KMS-11 (cell line): ENCODE results near the gene SELENOV.

Source experiments
- H2AFZ ChIP-seq: fragments of 200-600 bp; sonication (generic); 2 replicates; pipeline ENCODE4 v1.6.1; 2016; ENCODE audit warnings: antibody characterized with exemption, mixed run types, low read depth
- H3K27ac ChIP-seq: fragments of 200-600 bp; sonication (generic); 2 replicates; pipeline ENCODE4 v1.6.1; 2016; ENCODE audit warnings: mild to moderate bottlenecking, mixed run types
- H3K27me3 ChIP-seq: fragments of 200-600 bp; sonication (generic); 2 replicates; pipeline ENCODE4 v1.6.1; 2017; ENCODE audit warnings: mild to moderate bottlenecking, low read depth, mixed run types, moderate library complexity; ENCODE audit not compliant: insufficient read depth
- H3K36me3 ChIP-seq: fragments of 200-600 bp; sonication (generic); 2 replicates; pipeline ENCODE4 v1.6.1; 2017; ENCODE audit warnings: mild to moderate bottlenecking, mixed run types; ENCODE audit not compliant: insufficient read depth
- H3K4me1 ChIP-seq: fragments of 200-600 bp; sonication (generic); 2 replicates; pipeline ENCODE4 v1.6.1; 2016; ENCODE audit warnings: mild to moderate bottlenecking, low read depth, mixed run types; ENCODE audit not compliant: poor library complexity, severe bottlenecking
- H3K4me2 ChIP-seq: fragments of 200-600 bp; sonication (generic); 2 replicates; pipeline ENCODE4 v1.7.0; 2016; ENCODE audit warnings: mild to moderate bottlenecking, mixed run types
- H3K4me3 ChIP-seq: fragments of 200-600 bp; sonication (generic); IDR thresholded peaks from 2 replicates; pipeline ENCODE4 v1.6.1; 2017; ENCODE audit warnings: low read depth, low read length, mixed read lengths; ENCODE audit not compliant: insufficient read depth
- H3K79me2 ChIP-seq: fragments of 200-600 bp; sonication (generic); 2 replicates; pipeline ENCODE4 v1.6.1; 2016; ENCODE audit warnings: low read depth, mixed run types; ENCODE audit not compliant: insufficient read depth
- H3K9ac ChIP-seq: fragments of 200-600 bp; sonication (generic); 2 replicates; pipeline ENCODE4 v1.6.1; 2016; ENCODE audit warnings: mild to moderate bottlenecking, mixed run types
- H4K20me1 ChIP-seq: fragments of 200-600 bp; sonication (generic); 2 replicates; pipeline ENCODE4 v1.6.1; 2016; ENCODE audit warnings: mild to moderate bottlenecking, mixed run types; ENCODE audit not compliant: insufficient read depth
- TF ChIP-seq, protein P1 (sequence below): fragments of 200-600 bp; sonication (generic); conservative IDR thresholded peaks from 2 replicates; pipeline ENCODE4 v1.6.1; 2017; ENCODE audit warnings: low read depth, mild to moderate bottlenecking, antibody characterized with exemption, low read length, moderate library complexity, mixed read lengths

Gene SELENOV

GRCh38 chr19:39539518-39540332 lies 24.8 kb downstream of the SELENOV start, which contains the start of gene EID2:
Gene EID2, minus strand, starts transcription at chr19:39540161. Its CDS starts 82 bp downstream, at chr19:39540079.
- Histone ChIP-seq H3K4me3 (no peak within 1 kb of the TSS), H3K9ac (peak within 1 kb of the TSS; percentile 77), H3K36me3 (no peaks in the 10 kb centered on the region), H3K4me2 (peak within 1 kb of the TSS; percentile 63), H4K20me1 (no peaks in the 10 kb centered on the region), H3K27ac (peak within 1 kb of the TSS; percentile 44), H3K4me1 (peaks cover 19% of the 10 kb centered on the region), H3K79me2 (peaks cover 5% of the 10 kb centered on the region; the same call in 1 of the 2 replicates), H2AFZ (peak within 1 kb of the TSS; percentile 57), H3K27me3 (no peaks in the 10 kb centered on the region)
- TF ChIP-seq, protein P1, sequence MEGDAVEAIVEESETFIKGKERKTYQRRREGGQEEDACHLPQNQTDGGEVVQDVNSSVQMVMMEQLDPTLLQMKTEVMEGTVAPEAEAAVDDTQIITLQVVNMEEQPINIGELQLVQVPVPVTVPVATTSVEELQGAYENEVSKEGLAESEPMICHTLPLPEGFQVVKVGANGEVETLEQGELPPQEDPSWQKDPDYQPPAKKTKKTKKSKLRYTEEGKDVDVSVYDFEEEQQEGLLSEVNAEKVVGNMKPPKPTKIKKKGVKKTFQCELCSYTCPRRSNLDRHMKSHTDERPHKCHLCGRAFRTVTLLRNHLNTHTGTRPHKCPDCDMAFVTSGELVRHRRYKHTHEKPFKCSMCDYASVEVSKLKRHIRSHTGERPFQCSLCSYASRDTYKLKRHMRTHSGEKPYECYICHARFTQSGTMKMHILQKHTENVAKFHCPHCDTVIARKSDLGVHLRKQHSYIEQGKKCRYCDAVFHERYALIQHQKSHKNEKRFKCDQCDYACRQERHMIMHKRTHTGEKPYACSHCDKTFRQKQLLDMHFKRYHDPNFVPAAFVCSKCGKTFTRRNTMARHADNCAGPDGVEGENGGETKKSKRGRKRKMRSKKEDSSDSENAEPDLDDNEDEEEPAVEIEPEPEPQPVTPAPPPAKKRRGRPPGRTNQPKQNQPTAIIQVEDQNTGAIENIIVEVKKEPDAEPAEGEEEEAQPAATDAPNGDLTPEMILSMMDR: no peak

GRCh38 chr19:39540333-39540673 lies 25.4 kb downstream of the SELENOV start:
- H3K4me1 ChIP-seq: peaks cover 19% of the 10 kb centered on the region
- peak overlapping the region; percentile 77; the same call in 1 of the 2 replicates for H3K9ac ChIP-seq
- no peak overlapping the region for H3K27ac ChIP-seq
- TF ChIP-seq, protein P1: peak; percentile 73
- no peaks in the 10 kb centered on the region for H3K36me3 ChIP-seq
- H3K79me2 ChIP-seq: peaks cover 5% of the 10 kb centered on the region; the same call in 1 of the 2 replicates
- H3K27me3 ChIP-seq: no peaks in the 10 kb centered on the region
- H3K4me2 ChIP-seq: peak overlapping the region; percentile 36
- H2AFZ ChIP-seq: peak overlapping the region; percentile 57
- no peak overlapping the region for H3K4me3 ChIP-seq
- no peaks in the 10 kb centered on the region for H4K20me1 ChIP-seq

DNA sequence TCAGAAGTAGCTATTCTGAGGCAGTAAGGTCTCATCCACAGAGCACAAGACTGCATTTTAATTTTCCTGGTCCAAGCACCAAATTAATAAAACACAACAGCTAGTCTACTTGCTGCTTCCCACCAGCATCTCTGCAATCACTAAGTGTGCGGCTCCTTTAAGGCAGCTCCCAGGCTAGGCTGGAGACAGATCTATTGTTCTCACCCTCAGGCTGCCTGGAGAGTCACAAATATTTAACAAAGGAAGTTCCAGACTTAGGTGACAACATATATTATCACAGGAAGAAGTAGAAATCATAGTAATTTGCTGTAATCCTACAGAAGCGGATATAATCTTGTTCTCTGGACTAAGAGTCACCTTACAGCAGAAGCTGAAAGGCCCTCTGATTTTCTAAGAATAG lies 27.3 kb downstream of the SELENOV start:
- H3K79me2 ChIP-seq: peaks cover 5% of the 10 kb centered on the region; the same call in 1 of the 2 replicates
- H3K4me1 ChIP-seq: peaks cover 19% of the 10 kb centered on the region
- H4K20me1 ChIP-seq: no peaks in the 10 kb centered on the region
- no peaks in the 10 kb centered on the region for H3K36me3 ChIP-seq
- H3K27ac ChIP-seq: no peak overlapping the region
- H3K4me3 ChIP-seq: no peak overlapping the region
- H2AFZ ChIP-seq: no peak overlapping the region
- TF ChIP-seq, protein P1: no peak
- H3K4me2 ChIP-seq: no peak overlapping the region
- H3K9ac ChIP-seq: no peak overlapping the region
- H3K27me3 ChIP-seq: no peaks in the 10 kb centered on the region

- no peak overlapping the region for H3K4me2 ChIP-seq
- H3K27ac ChIP-seq: no peak overlapping the region
Observed at GRCh38 chr19:39543477-39543857, 28.5 kb downstream of the SELENOV start.

More at GRCh38 chr19:39543477-39543857, 28.5 kb downstream of the SELENOV start:
- H3K36me3 ChIP-seq: no peaks in the 10 kb centered on the region
- no peak overlapping the region for H3K9ac ChIP-seq
- H3K79me2 ChIP-seq: peaks cover 5% of the 10 kb centered on the region; the same call in 1 of the 2 replicates
- no peak overlapping the region for H2AFZ ChIP-seq
- peaks cover 13% of the 10 kb centered on the region for H3K4me1 ChIP-seq
- TF ChIP-seq, protein P1: no peak
- H3K4me3 ChIP-seq: no peak overlapping the region
- no peaks in the 10 kb centered on the region for H3K27me3 ChIP-seq
- no peaks in the 10 kb centered on the region for H4K20me1 ChIP-seq
